Forelimb muscle (tissue), 1 donor: Measurements from ENCODE around the gene LEKR1. TPM values are rescaled to one million over a fixed set of nuclear protein-coding genes. Genes with fewer than 3 reads are reported as not detected.

Source experiments
- polyA plus RNA-seq: library from polyadenylated mRNA; unstranded; fragments of 120-200 nt; gene quantifications from one replicate; pipeline ENCODE4 v1.2.1, GENCODE V29; 2013; ENCODE audit not compliant: insufficient read length

The LEKR1 gene
- polyA plus RNA-seq, 1 donor: 0.61 TPM

Other genes with a start within 250 kb of the LEKR1 start
- 8.6 TPM for gene TIPARP, start 151.8 kb upstream of the LEKR1 start, polyA plus RNA-seq